Activated T-helper 17 cell treated with anti-CD3 and anti-CD28 coated beads, Interleukin-2, amount 50 U/mL, for 72 hours (primary cell): ENCODE measurements around the gene OR10C1. TPM values are rescaled to one million over a fixed set of nuclear protein-coding genes. Genes with fewer than 3 reads are reported as not detected.

Experiments
- ATAC-seq: fragments of 150-1000 bp; cut with Tn5 transposase; replicated peaks from 2 replicates; pipeline ENCODE4 v1.10.0; 2021; ENCODE audit warnings: mild to moderate bottlenecking, moderate library complexity
- H3K27ac Mint-ChIP-seq: one replicate; pipeline ENCODE4 v1.8.0; 2022; ENCODE audit warnings: mixed read lengths
- H3K27me3 Mint-ChIP-seq: one replicate; pipeline ENCODE4 v1.8.0; 2022; ENCODE audit warnings: mixed read lengths
- H3K36me3 Mint-ChIP-seq: one replicate; pipeline ENCODE4 v1.8.0; 2022; ENCODE audit warnings: low read depth, mild to moderate bottlenecking, mixed read lengths
- H3K4me1 Mint-ChIP-seq: one replicate; pipeline ENCODE4 v1.8.0; 2022; ENCODE audit warnings: mixed read lengths
- H3K4me3 Mint-ChIP-seq: one replicate; pipeline ENCODE4 v1.8.0; 2022; ENCODE audit warnings: mild to moderate bottlenecking, mixed read lengths
- H3K9me3 Mint-ChIP-seq: one replicate; pipeline ENCODE4 v1.8.0; 2022; ENCODE audit warnings: mixed read lengths
- total RNA-seq, 2 donors: library from RNA; stranded (reverse); gene quantifications; one replicate each; pipeline ENCODE4 v1.2.3, GENCODE V29; 2022

OR10C1 gene
- total RNA-seq, 2 donors from 2014 or later: not detected

DNA sequence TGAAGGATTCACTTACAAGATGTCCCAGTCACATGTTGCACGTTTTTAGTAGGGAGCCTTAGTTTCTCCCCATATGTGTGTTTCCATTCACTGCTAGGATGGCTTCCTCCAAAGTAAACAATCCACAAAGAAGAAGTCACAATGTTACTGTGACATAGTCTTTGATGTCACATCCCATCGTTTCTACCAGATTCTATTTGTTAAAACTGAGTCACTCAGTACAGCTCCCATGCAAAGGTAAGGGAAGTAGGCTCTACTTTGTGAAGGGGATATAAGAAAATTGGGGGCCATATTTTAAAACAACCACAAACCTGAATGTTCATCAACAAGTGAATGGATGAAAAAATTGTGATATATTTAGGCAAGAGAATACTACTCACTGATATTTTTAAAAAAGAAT lies 17.9 kb downstream of the OR10C1 start, which contains the start of the genes OR11A1 and OR2H1:
TSS of gene OR11A1 (minus strand) at position 101 of the 400 bp plus-strand sequence. CDS start 29,430 bp downstream, outside the sequence.
TSS of gene OR2H1 (plus strand) at position 185 of the 400 bp plus-strand sequence. CDS start 4,615 bp downstream, outside the sequence.
- no peaks in the 10 kb centered on the region for H3K36me3 Mint-ChIP-seq
- no peaks in the 10 kb centered on the region for H3K9me3 Mint-ChIP-seq
- no peak for ATAC-seq
- H3K4me3 Mint-ChIP-seq: no peak within 1 kb of the TSS
- peaks cover 17% of the 10 kb centered on the region for H3K27me3 Mint-ChIP-seq
- H3K27ac Mint-ChIP-seq: no peak within 1 kb of the TSS
- no peaks in the 10 kb centered on the region for H3K4me1 Mint-ChIP-seq

DNA sequence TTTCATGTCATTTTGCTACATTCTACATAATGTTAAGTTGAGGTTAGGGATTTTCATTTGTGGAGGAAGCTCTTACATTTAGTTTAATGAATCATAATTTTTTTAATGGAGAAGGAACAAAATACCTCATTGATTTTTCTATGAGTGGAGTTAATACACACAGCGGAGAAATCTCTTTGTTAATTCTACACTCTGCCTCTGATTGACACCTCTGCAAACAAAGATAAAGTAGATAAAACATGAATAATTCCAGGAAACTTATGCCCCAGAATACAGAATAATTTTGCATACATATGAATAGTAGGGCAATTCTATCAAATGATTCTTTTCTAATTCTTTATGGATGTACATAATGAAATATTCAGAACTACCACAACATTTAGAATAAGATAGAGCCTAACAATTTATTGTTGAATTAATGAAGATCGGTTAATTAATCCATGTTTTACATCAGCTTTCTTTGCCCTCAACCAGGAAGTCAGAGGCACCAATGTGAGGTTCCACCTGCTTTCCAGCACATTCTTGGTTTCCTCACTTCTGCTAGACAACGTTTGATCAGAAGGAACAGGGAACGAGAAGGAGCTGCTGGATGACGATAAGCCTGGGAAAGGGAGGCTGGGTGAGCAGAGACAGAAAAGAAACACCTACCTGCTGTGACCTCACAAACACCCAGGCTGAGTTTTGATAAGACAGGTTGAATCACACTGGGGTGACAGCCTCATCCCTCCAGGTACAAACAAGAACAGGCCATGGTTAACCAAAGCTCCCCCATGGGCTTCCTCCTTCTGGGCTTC lies 22.1 kb downstream of the OR10C1 start:
- Mint-ChIP-seq H3K27me3 (peaks cover 21% of the 10 kb centered on the region), H3K9me3 (no peaks in the 10 kb centered on the region), H3K36me3 (no peaks in the 10 kb centered on the region), H3K27ac (no peak overlapping the region), H3K4me3 (no peak overlapping the region), H3K4me1 (no peaks in the 10 kb centered on the region)
- no peak for ATAC-seq

DNA sequence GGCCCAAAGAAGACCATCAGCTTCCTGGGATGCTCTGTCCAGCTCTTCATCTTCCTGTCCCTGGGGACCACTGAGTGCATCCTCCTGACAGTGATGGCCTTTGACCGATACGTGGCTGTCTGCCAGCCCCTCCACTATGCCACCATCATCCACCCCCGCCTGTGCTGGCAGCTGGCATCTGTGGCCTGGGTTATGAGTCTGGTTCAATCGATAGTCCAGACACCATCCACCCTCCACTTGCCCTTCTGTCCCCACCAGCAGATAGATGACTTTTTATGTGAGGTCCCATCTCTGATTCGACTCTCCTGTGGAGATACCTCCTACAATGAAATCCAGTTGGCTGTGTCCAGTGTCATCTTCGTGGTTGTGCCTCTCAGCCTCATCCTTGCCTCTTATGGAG lies 22.9 kb downstream of the OR10C1 start:
- Mint-ChIP-seq H3K4me1 (no peaks in the 10 kb centered on the region), H3K27me3 (peaks cover 21% of the 10 kb centered on the region), H3K4me3 (no peak overlapping the region), H3K27ac (no peak overlapping the region), H3K9me3 (no peaks in the 10 kb centered on the region), H3K36me3 (no peaks in the 10 kb centered on the region)
- no peak for ATAC-seq

DNA sequence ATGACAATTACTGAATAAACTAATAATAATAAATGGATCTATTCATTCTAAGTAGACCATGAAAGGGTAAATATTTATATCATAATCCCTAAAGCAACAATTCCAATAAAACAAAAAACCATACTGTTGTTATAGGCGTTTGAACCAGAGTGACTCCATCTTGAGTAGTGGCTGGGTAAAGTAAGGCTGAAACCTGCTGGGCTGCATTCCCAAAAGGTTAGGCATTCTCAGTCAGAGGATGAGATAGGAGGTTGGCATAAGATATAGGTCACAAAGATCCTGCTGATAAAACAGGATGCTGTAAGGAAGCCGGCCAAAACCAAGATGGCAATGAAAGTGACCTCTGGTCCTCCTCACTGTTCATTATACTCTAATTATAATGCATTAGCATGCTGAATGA lies 26.2 kb downstream of the OR10C1 start:
- Mint-ChIP-seq H3K4me1 (no peaks in the 10 kb centered on the region), H3K27ac (no peak overlapping the region), H3K27me3 (peaks cover 21% of the 10 kb centered on the region), H3K9me3 (no peaks in the 10 kb centered on the region), H3K4me3 (no peak overlapping the region), H3K36me3 (no peaks in the 10 kb centered on the region)
- ATAC-seq: no peak

DNA sequence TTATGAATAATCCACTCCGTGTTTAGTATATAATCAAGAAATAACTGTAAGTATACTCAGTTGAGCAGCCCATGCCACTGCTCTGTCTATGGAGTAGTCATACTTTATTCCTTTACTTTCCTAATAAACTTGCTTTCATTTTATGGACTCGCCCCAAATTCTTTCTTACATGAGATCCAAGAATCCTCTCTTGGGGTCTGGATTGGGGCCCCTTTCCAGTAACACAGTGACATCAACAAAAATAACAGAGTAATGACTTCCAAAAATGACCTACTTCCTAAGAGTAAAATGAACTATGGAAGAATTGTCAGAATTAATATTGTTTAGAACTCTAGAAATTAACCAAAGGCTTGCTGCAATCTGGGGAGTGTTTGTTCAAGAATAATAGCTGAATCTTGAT lies 26.7 kb downstream of the OR10C1 start:
- H3K4me3 Mint-ChIP-seq: no peak overlapping the region
- ATAC-seq: no peak
- H3K27me3 Mint-ChIP-seq: peaks cover 21% of the 10 kb centered on the region
- no peaks in the 10 kb centered on the region for H3K4me1 Mint-ChIP-seq
- no peaks in the 10 kb centered on the region for H3K36me3 Mint-ChIP-seq
- no peak overlapping the region for H3K27ac Mint-ChIP-seq
- H3K9me3 Mint-ChIP-seq: no peaks in the 10 kb centered on the region

DNA sequence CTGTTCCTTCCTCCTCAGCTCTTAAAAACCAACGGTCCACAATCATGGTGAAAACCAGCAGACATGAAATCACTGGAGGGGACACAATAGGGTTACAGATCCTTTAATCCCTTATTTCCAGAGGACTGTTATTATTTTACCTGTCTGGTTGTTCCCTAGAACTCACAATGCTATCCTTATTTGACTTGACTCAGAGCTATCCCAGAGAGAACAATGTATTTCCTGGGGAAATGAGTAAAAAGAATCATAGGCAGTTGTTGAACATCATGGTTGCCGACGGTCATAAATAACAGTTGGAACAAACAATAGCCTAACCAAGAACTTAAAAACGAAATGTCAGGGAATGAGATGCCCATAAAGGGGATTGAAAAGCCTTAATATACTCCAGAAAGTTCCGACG lies 27.1 kb downstream of the OR10C1 start:
- no peaks in the 10 kb centered on the region for H3K4me1 Mint-ChIP-seq
- no peak for ATAC-seq
- H3K36me3 Mint-ChIP-seq: no peaks in the 10 kb centered on the region
- H3K27me3 Mint-ChIP-seq: peaks cover 19% of the 10 kb centered on the region
- no peak overlapping the region for H3K4me3 Mint-ChIP-seq
- no peak overlapping the region for H3K27ac Mint-ChIP-seq
- H3K9me3 Mint-ChIP-seq: no peaks in the 10 kb centered on the region

DNA sequence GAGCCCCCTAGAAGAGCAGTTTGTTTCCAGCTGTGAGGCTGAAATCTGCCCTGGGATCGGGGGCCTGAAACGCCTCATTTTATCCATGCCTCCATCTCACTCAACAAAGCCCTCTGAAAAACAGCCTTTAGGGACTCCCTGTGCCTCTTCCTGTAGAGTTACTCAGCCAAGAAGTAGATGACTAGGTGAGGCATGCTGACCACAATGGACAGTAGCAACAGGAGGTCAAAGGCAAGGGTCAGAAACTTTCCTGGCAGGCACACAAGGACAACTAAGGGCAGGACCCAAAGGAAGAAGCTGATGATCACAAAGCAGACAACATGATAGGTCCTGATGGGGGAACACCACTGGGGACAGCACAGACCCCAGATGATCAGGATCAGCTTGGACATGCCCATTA lies 35.9 kb downstream of the OR10C1 start:
- no peak overlapping the region for H3K4me3 Mint-ChIP-seq
- no peak overlapping the region for H3K27ac Mint-ChIP-seq
- peaks cover 10% of the 10 kb centered on the region for H3K27me3 Mint-ChIP-seq
- no peaks in the 10 kb centered on the region for H3K4me1 Mint-ChIP-seq
- no peaks in the 10 kb centered on the region for H3K36me3 Mint-ChIP-seq
- no peak for ATAC-seq
- H3K9me3 Mint-ChIP-seq: no peaks in the 10 kb centered on the region

DNA sequence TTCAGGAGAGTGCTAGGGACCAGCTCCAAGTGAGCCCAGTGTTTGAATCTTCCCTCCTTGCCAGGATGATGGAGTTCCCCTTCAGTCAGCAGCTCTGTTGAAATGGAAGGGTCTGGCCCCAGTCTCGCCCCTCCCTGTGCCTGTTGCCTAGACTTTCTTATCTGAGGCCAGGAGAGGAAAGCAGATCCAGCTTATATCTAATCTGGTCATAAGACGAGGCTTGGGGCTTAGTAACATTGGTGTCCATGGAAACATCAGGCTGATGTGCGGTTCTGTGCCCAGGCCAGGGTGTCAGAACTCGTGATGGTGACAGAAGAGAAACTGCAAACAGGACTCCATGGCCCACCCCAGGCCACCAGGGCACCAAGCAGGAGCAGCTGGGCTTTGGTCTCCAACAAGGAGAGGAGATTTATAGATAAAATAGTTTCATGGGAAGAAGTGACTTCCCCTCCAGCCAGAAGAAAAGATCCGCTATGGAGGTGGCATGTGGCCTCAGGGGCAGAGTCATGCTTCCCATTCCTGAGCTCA lies 38.9 kb downstream of the OR10C1 start:
- H3K27ac Mint-ChIP-seq: no peak overlapping the region
- H3K9me3 Mint-ChIP-seq: no peaks in the 10 kb centered on the region
- ATAC-seq: no peak
- H3K36me3 Mint-ChIP-seq: no peaks in the 10 kb centered on the region
- H3K4me3 Mint-ChIP-seq: no peak overlapping the region
- H3K4me1 Mint-ChIP-seq: no peaks in the 10 kb centered on the region
- peaks cover 4% of the 10 kb centered on the region for H3K27me3 Mint-ChIP-seq

DNA sequence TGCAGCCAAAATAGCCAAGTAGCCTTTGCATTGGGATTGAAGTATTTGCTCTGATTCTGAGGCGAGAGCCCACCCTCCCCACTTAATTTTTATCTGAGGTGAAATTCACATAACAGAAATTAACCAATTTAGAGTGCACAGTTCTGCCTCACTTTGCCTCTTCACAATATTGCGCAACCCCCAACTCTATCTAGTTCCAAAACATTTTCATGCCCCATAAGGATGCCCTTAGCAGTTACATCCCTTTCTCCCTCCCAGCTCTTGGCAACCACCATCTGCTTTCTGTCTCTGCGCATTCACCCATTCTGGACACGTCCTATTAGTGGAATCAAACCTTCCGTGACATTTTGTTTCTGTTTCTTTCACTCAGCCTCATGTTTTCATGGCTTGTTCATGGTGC lies 39.6 kb downstream of the OR10C1 start:
- H3K27ac Mint-ChIP-seq: no peak overlapping the region
- H3K36me3 Mint-ChIP-seq: no peaks in the 10 kb centered on the region
- no peak for ATAC-seq
- no peaks in the 10 kb centered on the region for H3K9me3 Mint-ChIP-seq
- H3K27me3 Mint-ChIP-seq: no peaks in the 10 kb centered on the region
- H3K4me3 Mint-ChIP-seq: no peak overlapping the region
- no peaks in the 10 kb centered on the region for H3K4me1 Mint-ChIP-seq

DNA sequence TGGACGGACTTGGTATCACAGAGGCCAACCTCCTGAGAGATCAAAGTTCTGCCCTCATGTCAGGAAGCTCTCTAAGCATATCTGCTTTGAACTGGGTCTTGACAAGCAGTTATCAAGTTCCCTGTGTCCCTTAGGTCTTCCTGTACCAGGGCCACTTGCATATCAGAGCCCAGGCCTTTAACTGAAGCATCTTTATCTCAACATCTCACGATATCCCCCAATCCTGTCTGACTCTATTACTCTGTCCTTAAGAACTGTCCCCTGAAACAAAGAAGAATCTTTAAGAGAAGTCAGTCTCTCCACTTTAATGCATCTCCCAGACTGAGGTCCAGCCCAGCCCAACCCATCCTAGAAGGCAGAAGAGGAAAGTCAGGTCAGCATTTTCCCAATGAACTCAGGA lies 40.5 kb downstream of the OR10C1 start:
- no peak overlapping the region for H3K27ac Mint-ChIP-seq
- H3K9me3 Mint-ChIP-seq: no peaks in the 10 kb centered on the region
- H3K27me3 Mint-ChIP-seq: no peaks in the 10 kb centered on the region
- H3K36me3 Mint-ChIP-seq: no peaks in the 10 kb centered on the region
- no peaks in the 10 kb centered on the region for H3K4me1 Mint-ChIP-seq
- ATAC-seq: no peak
- H3K4me3 Mint-ChIP-seq: no peak overlapping the region

DNA sequence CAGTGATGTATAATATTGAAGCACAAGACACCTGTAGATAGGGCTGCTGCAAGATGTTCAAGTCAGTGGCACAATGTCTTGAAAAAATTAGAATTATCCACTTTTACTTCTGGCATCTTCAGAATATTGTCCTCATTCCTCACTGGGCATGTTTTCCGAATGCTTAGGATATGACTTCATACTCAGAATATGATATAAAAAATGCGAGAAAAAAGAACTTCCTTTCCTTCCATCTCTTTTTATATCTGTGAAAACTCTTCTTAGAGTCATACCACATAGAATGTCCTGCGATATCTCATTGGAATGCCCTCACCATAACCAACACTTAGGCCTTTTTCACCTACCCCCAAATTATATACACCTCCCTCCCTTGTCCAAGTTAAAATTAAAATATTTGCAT lies 44.1 kb downstream of the OR10C1 start:
- Mint-ChIP-seq H3K27ac (no peak overlapping the region), H3K4me3 (no peak overlapping the region), H3K27me3 (peaks cover 14% of the 10 kb centered on the region), H3K36me3 (no peaks in the 10 kb centered on the region), H3K9me3 (no peaks in the 10 kb centered on the region), H3K4me1 (no peaks in the 10 kb centered on the region)
- no peak for ATAC-seq

DNA sequence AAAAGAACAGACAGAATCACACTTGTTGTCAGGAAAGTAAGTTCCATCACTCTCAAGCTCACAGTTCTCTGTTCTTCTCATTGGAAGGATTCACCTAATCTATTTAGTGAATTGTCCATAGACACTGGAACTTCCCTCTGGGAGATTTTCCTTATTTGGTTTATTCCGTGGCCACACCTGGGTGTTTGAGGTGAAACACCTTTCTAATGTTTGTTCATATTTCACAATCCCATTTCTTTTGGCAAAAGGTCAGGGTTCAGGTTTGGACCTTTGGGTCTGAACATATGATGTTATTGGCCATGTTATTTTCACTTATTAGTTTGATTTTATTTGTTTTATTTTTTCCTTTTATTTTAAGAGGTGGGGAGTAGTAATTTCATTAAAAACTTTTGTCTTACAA lies 44.6 kb downstream of the OR10C1 start:
- ATAC-seq: no peak
- Mint-ChIP-seq H3K4me3 (no peak overlapping the region), H3K36me3 (no peaks in the 10 kb centered on the region), H3K4me1 (no peaks in the 10 kb centered on the region), H3K9me3 (no peaks in the 10 kb centered on the region), H3K27me3 (peaks cover 14% of the 10 kb centered on the region), H3K27ac (no peak overlapping the region)

DNA sequence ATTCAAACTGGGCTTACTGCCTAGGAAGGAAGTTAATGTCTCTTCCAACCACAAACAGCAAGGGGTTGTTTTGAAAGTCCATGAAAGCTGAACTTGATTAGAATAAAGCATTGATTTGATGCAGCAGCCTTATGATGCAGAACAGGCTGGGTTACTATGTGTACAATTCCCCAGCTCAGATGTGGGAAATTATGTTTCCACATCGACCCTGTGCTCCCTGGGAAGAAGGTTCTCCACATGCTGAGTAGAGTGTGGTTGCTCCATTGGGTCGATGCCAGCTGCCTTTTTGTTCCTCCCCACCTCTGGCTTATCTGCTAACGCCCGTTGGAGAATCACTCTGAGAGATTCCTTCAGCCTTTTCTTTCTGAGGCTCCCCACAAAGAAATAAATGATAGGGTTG lies 47.5 kb downstream of the OR10C1 start:
- Mint-ChIP-seq H3K27me3 (peaks cover 17% of the 10 kb centered on the region), H3K9me3 (no peaks in the 10 kb centered on the region), H3K27ac (no peak overlapping the region), H3K36me3 (no peaks in the 10 kb centered on the region), H3K4me1 (no peaks in the 10 kb centered on the region), H3K4me3 (no peak overlapping the region)
- no peak for ATAC-seq

DNA sequence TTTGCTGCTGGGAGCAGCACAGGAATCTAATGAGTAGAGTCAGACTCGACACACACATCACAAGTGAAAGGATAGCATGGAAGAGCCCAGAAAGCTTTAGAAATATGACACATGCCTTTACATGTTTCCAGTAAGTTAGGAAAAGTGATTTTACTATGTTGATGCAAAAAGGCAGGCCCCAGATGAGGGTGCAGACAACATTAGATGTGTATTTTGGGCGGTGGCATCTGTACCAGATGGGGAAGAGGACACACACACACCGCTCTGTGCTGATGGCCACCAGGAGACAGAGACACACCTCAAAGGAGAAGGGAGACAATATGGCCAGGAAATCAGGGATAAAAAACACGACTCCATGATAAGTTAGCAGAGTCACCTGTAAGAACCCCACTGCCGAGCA lies 48.0 kb downstream of the OR10C1 start:
- H3K27me3 Mint-ChIP-seq: peaks cover 17% of the 10 kb centered on the region
- H3K36me3 Mint-ChIP-seq: no peaks in the 10 kb centered on the region
- no peak for ATAC-seq
- no peaks in the 10 kb centered on the region for H3K9me3 Mint-ChIP-seq
- H3K27ac Mint-ChIP-seq: no peak overlapping the region
- H3K4me1 Mint-ChIP-seq: no peaks in the 10 kb centered on the region
- no peak overlapping the region for H3K4me3 Mint-ChIP-seq

DNA sequence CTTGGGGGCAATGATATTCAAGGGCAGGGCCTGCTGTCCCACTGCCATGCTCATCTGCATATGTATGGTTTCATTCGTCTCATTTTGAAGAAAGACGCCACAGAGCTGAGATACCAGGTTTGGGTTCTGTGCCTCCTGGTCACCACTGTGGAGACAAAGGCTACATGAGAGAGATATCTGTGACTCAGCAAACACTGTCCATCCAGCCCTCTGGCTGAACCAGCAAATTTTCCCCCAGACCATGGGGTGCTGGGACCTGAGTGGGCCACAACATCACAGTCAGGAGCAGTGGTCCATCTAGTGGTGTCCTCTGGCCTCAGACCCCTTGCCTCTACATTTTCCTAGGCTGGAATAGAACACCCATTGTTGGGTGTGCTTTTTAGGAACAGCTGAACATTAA lies 48.6 kb downstream of the OR10C1 start, which contains the start of gene MAS1L:
TSS of gene MAS1L (minus strand) at position 297 of the 400 bp plus-strand sequence. CDS start at position 243, 54 bp downstream.
- Mint-ChIP-seq H3K4me1 (no peaks in the 10 kb centered on the region), H3K27ac (no peak within 1 kb of the TSS), H3K9me3 (no peaks in the 10 kb centered on the region), H3K4me3 (no peak within 1 kb of the TSS), H3K27me3 (peaks cover 17% of the 10 kb centered on the region), H3K36me3 (no peaks in the 10 kb centered on the region)
- no peak for ATAC-seq
